GM18907 (cell line): ENCODE data around the gene AKAP6.

Source experiments
- ATAC-seq: cut with Tn5 transposase; IDR thresholded peaks from one replicate; pipeline ENCODE4 v1.9.1; 2021; ENCODE audit warnings: mild to moderate bottlenecking, moderate library complexity; ENCODE audit not compliant: unreplicated experiment

Gene AKAP6, protein sequence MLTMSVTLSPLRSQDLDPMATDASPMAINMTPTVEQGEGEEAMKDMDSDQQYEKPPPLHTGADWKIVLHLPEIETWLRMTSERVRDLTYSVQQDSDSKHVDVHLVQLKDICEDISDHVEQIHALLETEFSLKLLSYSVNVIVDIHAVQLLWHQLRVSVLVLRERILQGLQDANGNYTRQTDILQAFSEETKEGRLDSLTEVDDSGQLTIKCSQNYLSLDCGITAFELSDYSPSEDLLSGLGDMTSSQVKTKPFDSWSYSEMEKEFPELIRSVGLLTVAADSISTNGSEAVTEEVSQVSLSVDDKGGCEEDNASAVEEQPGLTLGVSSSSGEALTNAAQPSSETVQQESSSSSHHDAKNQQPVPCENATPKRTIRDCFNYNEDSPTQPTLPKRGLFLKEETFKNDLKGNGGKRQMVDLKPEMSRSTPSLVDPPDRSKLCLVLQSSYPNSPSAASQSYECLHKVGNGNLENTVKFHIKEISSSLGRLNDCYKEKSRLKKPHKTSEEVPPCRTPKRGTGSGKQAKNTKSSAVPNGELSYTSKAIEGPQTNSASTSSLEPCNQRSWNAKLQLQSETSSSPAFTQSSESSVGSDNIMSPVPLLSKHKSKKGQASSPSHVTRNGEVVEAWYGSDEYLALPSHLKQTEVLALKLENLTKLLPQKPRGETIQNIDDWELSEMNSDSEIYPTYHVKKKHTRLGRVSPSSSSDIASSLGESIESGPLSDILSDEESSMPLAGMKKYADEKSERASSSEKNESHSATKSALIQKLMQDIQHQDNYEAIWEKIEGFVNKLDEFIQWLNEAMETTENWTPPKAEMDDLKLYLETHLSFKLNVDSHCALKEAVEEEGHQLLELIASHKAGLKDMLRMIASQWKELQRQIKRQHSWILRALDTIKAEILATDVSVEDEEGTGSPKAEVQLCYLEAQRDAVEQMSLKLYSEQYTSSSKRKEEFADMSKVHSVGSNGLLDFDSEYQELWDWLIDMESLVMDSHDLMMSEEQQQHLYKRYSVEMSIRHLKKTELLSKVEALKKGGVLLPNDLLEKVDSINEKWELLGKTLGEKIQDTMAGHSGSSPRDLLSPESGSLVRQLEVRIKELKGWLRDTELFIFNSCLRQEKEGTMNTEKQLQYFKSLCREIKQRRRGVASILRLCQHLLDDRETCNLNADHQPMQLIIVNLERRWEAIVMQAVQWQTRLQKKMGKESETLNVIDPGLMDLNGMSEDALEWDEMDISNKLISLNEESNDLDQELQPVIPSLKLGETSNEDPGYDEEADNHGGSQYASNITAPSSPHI (N-terminal part only)

DNA sequence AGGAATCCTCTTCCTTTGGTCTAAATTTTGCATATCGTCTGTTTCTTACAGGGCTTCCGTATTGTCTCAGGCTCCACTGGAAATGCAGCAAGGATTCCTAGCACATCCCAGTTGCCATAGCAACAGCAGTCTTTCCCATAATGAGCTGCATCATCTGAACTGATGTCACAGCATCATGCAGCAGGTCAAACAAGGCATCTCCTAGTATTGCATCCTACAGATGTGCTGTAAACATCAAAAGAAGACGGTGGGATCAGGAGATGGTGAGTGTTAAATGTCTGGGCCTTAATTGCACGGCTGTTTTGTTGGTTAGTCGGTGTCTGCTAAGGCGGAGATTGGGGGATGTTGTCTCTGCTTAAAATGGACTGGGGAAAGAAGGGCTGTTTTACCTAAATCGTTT, at the start of gene AKAP6:
Gene AKAP6 (plus strand): TSS at position 153 of the 400 bp plus-strand sequence. CDS start 104,196 bp downstream, outside the sequence.
- ATAC-seq, result no peak

DNA sequence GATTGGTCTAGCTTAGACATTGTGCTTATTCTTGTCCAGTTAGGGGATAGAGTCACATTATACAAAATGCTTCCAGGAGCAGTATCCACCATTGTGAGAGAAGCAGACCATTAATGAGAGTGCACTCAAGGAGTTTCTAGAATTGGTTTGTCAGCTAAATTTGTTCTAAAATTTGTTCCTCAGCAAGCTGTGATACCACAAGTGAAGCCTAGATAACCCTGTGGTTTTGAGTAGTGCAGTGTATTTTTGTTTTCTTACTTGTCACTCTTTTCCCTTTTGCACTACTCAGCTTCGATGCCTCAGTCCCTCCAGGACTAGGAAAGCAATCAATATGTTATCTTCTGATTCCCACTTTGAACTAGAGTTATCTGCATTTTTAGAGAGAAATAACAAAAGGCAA, 42.5 kb upstream of the AKAP6 start:
- no peak for ATAC-seq

DNA sequence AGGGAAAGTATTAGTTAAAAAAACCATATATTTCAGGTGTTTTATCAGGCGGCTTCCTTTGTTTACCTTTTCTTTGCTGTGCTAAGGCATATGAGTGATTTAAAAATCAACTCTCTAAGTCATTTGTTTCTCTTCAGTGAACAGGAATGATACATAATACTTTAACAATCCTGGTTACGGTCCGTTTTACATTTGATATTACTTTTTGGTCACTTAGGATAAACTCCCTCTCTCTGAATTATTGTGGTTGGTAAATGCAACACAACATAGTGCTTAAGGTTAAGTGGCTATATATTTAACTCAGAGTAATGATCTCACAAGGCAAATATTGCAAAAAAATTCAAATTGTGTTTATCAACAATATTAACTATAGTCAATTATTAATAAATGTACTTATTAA, 32.7 kb upstream of the AKAP6 start:
- ATAC-seq, result no peak

DNA sequence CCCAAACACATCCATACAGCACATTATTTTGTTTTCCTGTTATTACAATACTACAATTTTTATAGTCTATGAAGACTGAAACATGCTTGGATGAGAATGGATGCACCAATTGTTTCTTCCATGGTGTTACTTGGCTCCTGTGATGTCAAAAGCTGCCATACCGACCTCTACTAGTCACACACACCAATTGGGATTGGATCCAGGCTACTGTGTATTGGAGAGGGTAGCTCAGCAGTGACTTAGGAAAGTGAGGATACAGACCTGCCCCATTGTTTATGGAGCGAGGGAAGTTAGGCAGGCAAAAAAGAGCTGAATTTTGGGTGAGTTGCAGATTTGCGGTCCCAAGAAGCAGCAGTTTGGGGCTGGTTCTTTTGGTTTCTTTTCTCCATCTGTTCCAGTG, 30.8 kb upstream of the AKAP6 start:
- no peak for ATAC-seq

DNA sequence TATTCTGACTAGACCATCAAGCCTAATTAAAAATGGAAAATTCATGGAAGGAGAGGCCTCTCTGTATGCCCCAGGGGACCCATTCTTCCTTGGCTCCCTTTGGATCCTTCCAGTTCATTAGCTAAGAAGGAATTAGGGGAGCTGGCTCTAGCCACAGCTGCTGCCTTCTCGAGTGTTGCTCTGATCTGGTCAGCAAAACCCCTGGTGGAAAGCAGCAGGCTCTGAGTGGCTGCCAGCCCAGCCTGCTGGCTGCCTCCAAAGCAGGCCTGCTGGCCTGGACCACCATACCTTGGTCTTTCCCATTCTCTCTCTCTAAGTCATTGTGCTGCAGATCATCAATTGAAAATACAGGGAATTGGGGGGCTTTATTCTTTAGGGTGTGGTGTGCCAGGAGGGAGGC, 29.0 kb upstream of the AKAP6 start:
- ATAC-seq, result no peak

DNA sequence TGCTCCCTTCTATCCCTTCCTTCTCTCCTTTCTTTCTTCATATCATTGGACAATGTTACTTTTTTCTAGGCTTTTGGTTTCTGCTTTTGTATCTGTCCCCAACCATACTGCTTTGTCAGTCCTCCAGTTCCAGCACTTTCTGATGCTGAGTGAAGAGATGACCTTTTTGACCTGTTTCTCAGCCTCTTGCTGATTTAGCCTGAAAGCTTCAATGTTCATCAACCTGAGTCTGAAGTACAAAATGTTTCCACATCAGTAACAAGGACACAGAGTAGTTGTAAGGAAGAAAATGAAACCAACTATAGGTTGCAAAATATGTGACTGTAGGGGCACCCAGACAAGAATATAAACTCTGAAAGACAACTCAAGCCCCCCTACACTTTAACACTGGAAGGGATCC, 25.2 kb upstream of the AKAP6 start:
- ATAC-seq, result no peak

DNA sequence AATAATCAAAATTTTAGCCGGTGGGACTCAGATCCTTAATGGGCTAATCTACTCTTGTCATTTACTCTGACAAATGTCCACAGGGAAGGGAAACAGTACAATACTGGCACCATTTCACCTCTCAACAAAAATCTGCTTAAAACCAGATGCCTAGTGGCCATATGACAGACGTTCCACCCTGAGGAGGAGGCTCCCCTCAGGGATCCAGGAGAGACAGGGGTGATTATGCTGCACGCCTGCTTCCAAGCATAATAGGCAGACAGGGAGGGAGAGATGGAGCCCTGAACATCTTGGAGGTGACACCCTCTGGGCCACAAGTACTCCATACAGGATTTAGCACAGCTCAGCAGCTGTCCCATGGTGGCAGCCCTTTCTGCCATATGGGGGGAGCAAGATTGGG, 24.8 kb upstream of the AKAP6 start:
- ATAC-seq, result no peak

DNA sequence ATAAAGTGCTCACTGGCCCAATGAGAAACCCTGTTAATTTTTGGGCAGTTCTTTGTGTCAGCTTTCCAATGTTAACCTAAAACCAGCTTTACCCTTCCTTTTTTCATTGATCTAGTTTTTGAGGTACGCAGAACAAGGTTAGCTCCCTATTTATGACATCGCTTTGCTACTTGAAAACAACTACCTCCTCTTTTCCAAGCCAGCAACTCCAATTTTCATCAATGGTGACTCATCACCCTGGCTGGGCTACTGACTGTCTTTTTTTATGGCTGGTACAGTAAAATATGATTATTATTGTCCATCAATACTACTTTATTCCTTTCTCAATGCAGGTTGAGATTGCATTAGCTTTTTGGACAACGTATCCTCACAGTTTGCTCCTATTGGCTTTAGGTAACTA, 22.5 kb upstream of the AKAP6 start:
- ATAC-seq, result no peak

DNA sequence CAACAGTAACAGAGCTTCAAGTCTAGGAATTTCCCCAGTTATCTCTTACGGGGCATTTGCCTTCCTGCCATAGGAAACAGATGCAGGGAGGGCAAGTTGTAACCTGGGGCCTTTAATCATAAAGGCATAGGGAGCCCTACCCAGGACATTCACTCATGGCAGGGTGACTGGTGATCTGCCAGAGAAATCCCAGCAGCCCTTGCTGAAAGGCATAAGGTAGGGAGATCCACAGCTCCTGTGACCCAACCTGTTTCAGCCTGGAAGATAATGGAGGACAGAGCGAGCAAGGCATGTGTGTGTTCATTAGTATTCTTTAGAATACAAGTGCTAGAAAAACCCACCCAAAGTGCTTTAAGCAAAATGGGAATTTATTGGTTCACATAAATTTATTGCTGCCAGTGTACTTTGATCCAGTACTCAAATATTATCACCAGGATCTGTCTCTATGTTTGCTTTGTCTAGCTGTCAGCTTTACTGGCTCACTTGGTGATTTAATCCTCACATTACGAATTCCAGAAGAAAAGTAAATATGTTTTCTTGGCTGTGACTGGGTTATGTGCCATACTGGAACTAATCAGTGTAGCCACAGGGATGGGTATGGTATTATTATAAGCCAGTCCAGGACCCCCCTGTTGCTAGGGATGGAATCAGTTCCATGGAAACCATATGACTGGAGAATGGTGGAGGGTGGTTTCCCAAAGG, 21.1 kb upstream of the AKAP6 start:
- no peak for ATAC-seq

DNA sequence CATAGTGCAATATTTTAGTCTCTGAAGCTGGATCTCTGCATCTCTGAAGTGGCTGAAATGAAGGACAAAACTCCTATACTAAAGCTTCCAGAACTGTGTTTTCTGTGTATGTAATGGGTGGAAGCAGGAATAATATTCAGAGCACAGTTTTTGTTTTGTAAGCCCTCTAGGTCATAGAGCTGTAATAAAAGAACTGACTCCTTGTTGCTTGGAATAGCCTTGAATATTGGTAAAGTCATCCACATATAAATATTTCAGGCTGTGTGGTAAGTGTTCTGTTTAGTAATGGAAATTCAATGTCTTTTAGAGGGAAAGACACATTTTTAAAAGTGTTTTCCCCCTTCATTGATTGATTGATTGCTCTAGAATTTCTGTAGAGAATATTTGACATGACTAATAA, 18.2 kb upstream of the AKAP6 start:
- no peak for ATAC-seq

DNA sequence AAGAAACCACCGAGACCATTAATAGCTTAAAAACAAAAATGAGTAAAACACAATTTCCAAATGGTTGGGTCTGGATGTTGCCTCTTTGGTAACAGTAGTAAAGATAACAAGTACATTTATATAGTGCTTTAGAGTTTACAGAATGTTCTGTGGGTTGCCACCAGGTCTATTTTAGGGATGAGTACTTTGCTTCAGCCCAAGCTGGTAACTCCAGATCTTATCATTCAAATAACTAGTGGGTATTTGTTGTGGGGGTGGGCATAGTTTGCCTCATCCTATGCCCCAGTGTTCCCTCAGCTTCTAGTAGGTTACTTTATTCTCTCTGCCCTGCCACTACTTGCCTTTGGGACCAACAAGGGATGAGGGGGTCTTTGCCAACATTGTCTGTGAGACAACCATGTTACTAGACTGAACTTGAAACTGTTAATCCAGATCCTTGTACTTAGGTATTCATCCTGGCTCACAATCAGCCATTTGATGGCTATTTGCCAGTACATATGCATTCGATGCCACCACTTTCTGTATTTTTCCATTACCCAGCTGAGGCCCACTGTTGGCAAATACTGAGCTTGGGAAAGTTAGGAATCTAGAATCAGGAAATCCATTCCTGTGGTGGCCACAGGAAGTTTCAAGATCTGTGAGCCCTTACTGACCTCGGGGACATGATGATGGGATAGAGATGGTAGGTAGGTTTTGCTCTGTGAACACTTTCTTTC, 17.6 kb upstream of the AKAP6 start:
- no peak for ATAC-seq

DNA sequence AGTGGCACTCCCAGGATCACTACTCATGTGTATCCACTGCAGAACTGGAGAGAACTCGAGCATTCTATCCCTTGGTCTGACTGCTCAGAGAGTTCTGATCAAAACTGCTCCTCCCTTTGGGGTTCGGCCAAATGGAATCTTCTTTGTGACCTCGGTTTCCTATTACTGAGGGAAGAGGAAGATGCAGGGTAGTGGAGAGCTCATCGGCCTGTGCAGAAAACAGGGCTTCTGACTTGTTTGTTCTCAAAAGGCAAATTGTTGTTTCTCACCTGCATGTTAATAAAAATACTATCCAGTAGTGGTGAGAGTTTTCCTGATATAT, 17.1 kb upstream of the AKAP6 start:
- ATAC-seq, result no peak

DNA sequence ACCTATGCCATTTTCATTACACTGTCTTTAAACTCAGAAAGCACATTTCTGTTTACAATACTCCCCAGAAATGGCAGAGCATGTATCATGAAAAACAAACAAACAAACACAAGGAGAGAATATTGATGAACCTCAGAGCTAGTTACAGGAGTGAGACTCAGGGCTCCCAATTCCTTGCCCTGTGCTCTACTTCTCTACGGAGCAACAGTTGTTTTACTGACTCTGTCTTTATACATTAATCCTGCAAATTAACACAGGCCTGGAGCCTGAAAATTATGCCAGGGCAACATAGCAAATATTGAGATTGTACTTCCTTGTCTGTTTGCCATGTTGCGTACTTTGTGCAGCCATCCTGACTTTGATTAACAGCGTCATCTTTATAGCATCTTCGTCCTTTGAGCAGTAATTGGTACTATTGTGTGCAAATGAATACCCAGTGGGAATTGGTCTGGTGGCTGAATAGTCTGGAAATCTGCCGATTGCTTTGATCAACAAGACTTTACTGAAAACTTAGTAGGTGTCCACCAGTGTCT, 15.2 kb upstream of the AKAP6 start:
- no peak for ATAC-seq

DNA sequence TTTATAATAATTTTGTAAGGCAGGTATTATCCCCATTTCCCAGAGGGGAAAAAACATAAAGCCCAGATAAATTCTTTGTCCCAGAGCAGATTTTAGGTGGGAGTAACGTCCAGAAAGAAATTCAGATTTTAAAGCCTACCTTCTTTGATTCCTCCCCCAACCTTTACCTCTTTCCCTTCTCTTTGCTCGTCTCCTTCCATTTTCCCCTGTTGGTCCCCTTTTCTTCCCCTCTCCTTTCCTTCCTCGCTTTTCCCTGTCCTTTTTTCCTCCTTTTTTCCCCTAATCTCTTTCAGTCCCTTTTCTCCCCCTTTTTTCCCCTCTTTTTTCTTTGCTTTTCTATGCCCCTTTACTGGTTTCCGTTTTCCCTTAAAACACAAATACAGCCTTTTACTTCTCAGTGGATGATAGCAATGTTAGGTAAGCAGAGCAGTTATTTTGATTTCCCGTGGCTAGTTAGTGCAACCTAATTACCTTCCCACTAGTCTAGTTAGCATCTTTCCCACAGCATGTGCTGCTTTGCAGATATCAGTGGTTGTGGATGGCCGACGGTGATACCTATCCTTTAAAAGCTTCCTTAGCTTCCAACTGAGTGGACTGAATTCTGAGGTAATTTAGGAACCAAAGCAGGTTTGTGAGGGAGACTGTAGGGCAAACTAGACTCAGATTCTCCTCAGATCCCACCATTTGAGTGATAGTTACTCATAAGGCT, 10.9 kb upstream of the AKAP6 start:
- no peak for ATAC-seq

DNA sequence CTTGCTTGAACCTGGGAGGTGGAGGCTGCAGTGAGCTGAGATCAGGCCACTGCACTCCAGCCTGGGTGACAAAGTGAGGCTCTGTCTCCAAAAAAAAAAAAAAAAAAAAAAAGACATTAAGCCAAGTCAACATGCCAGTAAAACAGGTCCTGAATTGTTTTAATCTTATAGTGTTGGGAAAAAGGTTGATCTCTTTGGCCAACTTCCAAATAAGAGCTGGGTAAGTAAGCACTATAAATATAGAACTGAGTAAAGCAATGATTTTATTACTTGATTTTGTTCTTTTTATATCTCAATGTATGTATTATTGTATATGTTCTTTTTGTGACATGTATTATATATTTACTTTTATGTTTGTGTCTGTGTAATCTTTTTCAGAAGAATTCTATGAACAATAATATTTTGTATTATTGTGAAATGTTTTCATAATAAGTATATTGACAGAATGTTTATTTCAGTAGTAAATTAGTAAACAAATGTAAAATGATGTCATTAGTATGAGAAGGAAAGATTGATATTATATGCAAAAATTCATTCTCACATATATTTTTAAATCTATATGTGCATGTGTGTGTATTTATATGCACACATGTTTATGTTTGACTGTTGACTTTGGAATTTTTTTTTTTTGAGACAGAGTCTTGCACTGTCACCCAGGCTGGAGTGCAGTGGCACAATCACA, 9.6 kb upstream of the AKAP6 start:
- ATAC-seq, result no peak

DNA sequence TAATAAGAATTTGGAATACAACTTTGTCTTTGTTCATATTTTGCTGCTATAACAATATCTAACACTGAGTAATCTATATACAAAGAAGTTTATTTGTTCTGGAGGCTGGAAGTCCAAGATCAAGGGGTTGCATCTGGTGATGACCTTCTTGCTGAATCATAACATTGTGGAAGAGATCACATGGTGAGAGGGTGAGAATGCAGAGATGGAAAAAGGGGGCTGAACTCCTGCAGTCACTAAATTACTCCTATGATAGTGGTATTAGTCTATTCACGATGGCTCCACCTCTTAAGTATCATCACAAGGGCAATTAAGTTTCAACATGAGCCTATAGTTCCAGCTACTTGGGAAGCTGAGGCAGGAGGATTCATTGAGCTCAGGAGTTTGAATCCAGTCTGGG, 4.5 kb upstream of the AKAP6 start:
- ATAC-seq, result no peak

DNA sequence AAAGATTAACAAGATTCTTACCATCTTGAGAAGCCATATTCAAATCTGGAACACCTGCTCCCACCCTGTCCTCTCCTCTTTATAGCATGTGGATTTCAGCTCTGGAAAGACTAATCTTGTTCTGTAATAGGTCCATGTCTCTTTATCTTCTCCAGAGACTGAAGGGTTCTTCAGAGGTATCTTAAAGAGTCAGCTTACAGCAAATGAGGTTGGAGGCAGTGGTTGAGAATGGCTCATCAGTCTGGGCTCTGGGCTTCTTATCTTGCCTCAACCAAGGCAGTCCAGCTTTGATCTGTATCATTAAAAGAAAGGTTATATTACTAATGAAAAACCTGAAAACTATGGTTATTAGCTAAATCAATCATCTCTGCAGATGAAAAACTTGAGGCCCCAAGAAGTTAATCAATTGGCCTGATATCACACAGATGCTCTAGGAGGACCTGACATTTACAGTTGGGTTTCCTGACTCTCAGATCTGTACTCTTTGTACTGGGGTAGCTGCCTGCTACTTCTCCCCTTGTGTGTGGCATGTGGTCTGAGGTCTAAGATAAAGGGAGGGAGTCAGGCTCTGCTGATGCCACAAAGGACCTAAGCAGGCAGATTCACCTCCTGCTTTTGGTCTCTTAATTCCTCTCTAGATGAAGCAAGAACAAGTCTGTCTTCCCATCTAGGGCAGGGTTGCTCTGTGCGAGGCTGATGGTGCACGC, 1.7 kb upstream of the AKAP6 start:
- ATAC-seq, result no peak

DNA sequence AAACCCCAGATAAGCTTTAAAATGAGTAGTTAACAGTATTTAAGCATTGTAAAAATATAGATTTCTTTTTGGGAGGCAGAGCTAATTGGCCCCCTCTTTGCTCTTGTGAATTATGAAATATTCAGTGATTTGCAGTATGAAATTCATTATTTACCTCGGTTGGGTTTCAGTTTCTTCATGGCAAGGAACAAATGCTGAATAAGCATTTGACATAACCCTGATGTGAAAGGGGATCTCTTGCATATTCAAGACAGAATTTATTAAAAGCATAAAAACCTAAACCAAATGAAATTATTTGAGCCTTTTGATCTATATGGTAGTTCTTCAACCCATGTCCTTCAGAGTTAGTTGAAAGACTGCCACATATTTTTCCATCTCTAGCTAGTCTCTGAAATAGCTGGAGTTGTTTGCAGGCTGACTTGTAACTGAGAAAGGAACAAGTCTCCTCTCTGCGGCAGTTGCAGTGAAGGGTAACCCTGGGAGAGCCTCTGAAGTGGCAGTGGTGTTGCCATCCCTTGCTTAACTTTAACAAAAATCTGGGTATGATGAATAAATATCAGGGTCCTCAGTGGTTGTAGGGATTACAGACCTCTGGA, 690 bp downstream of the AKAP6 start:
- no peak for ATAC-seq
